HG02938 (cell line): ENCODE data around the gene HTR3C.

Source experiments
- ATAC-seq: cut with Tn5 transposase; IDR thresholded peaks from one replicate; pipeline ENCODE4 v1.9.1; 2021; ENCODE audit warnings: mild to moderate bottlenecking, moderate library complexity; ENCODE audit not compliant: unreplicated experiment

HTR3C gene

DNA sequence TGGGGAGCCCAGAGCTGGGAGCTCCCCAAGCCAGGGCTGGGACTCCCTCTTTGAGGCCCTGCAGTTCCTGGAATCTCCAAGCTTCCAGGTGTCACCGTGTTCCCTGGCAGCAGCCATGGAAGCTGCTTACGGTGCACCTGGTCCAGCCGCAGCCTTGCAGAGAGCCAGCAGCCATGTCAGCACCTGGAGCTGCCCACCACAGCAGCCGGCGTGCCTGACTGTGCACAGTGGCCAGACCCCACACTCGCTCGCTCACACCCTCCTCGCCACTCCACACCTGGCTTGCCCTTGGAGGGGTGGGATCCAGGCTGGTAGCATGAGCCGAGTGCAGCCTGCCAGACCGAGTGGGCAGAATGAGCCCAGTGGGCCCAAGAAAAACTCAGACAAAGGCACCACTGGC, 29.2 kb downstream of the HTR3C start:
- no peak for ATAC-seq

DNA sequence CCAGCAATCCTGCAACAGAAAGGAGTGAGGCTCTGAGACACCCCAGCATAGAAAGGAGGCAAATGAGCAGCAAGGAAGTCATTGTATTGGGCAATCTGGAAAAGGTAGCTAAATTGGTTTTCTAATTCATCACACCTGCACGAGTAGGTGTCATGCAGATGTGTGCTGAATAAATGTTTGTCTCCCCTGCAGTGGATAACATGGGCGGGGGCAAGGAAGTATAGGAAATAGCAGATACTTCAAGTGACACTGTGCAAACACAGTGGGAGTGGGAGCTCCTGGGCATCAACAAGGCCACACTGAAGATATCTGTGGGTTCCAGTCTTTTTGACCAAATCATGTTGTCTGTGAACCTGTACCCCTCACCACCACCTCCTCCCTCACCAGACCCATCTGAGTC, 29.6 kb downstream of the HTR3C start:
- ATAC-seq: no peak

DNA sequence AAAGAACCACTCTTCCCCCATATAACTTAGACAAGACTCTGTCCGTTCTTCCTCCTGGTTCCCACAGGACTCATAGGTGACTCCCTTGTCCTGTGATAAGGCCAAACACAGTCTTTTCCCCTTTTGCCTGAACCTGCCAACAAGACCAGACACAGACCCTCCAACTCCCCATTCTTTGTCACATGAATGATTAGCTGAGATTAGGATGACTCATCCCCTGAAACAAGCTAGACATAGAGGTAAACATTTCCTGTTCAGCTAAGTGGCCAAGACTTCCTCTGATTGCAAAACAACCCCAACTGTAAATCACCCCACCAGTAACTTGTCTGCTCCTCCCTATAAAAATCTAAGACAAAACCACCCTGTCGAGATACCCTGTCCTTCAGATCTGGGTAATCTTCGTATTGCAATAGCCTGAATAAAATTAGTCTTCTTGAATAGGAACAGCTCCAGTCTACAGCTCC, 32.6 kb downstream of the HTR3C start:
- no peak for ATAC-seq

DNA sequence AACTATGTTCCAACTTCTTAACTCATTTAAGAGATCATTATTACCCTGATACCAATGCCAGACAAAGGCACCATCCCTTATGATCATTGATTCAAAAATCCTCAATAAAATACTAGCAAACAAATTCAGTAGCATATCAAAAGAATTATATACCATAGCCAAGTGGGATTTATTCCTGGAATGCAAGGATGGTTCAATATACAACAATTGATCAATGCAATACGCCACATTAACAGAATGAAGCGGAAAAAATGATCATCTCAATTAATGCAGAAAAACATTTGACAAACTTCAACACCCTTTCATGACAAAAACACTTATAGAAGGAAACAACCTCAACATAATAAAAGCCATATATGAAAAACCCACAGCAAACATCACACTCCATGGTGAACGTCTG, 39.4 kb downstream of the HTR3C start:
- no peak for ATAC-seq

DNA sequence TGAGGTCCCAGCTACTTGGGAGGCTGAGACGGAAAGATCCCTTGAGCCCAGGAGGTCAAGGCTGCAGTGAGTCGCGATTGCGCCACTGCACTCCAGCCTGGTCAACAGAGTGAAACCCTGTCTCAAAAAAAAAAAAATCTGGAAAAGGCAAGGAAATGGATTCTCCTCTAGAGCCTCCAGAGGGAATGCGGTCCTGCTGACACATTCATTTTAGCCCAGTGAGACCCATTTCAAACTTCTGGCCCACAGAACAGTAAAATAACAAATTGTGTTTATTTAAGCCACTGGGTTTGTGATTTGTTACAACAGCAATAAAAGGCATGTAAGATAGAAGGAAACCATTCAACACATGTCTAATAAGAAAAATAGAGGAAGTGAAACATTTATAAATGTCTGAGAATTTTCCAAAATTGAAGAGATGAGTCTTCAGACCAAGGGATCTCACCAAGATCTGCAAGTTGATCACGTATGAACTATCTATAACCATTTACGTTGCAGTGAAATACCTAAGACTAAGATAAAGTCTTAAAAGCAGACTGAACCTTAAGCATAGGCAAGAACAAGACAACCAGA, 44.0 kb downstream of the HTR3C start, which contains the start of gene HTR3E:
Gene HTR3E (plus strand): TSS at position 254 of the 573 bp plus-strand sequence. CDS start 466 bp downstream, outside the sequence.
- ATAC-seq: no peak

DNA sequence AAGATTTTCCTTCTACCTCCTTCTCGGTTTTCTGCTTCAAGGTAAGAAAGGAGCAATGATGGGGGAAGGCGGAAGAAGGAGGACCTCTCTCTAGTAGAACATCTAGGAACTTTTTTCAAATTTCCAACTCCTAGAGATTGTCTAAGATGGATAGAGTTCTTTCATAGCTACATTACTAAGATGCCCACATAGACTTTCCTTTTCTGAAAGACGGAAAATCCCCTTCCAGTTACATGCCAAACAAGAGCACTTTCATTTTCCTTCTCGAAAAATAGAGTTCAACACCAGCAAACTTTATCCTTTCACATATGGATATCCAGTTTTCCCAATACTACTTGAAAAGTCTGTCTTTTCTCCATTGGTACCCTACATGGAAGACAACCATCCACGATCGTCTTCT, 44.7 kb downstream of the HTR3C start:
- no peak for ATAC-seq

DNA sequence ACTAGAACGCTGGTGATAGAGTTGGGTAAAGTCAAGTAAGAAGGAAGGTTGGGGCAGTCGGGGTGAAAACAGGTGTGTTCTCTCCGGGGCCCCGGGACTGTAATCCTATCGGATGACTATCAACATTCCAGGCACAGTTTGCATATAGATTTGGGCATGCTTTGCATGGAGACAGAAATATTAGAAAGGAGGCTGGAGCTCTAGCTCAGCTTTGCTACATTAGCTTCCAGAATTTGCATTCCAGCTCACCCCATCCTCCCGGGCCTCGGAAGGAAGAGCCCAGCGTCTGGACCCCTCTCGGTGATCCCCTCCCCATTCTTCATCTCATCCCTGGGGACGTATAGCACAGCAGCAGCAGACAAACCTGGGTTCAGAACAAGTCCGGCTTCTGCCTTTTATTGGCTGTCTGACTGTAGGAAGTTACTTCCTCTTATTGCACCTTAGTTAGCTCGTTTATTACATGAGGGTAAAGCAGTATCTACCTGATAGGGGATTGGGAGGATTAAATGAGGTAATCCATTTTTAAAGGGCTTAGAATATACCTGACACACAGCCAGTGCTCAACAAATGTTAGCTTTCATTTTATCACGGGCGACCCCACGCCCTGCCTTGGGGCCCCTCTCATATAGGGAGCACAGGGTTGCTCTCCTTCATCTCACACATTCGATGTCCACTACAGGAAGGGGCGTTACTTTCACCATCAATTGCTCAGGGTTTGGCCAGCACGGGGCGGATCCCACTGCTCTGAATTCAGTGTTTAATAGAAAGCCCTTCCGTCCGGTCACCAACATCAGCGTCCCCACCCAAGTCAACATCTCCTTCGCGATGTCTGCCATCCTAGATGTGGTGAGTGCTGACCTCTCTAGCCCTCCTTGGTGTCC, 47.2 kb downstream of the HTR3C start:
- ATAC-seq: no peak
